IMR-90 (cell line): ENCODE measurements around the gene CTAG2.

Source experiments
- BHLHE40 ChIP-seq: fragments of 150-350 bp; IDR thresholded peaks from 2 replicates; pipeline ENCODE4 v1.6.1; 2016; ENCODE audit warnings: mild to moderate bottlenecking, low read depth, low read length
- CEBPB ChIP-seq: IDR thresholded peaks from 2 replicates; pipeline ENCODE4 v1.6.1; 2012; ENCODE audit warnings: low read depth, low read length, improper control_type of control experiment
- CTCF ChIP-seq: conservative IDR thresholded peaks from 2 replicates; pipeline ENCODE4 v1.5.1; 2012; ENCODE audit warnings: mild to moderate bottlenecking, low read depth, low read length, improper control_type of control experiment
- ELK1 ChIP-seq: fragments of 150-350 bp; IDR thresholded peaks from 2 replicates; pipeline ENCODE4 v1.6.1; 2016; ENCODE audit warnings: low read depth, mild to moderate bottlenecking, low read length, moderate library complexity, borderline replicate concordance
- MAFK ChIP-seq: IDR thresholded peaks from 2 replicates; pipeline ENCODE4 v1.6.1; 2012; ENCODE audit warnings: low read depth, low read length, improper control_type of control experiment
- MAZ ChIP-seq: IDR thresholded peaks from 2 replicates; pipeline ENCODE4 v1.6.1; 2012; ENCODE audit warnings: low read depth, mild to moderate bottlenecking, low read length, improper control_type of control experiment, moderate library complexity, borderline replicate concordance
- MXI1 ChIP-seq: IDR thresholded peaks from 2 replicates; pipeline ENCODE4 v1.6.1; 2012; ENCODE audit warnings: low read depth, mild to moderate bottlenecking, low read length, moderate library complexity, borderline replicate concordance
- POLR2A ChIP-seq: IDR thresholded peaks from 2 replicates; pipeline ENCODE4 v1.6.1; 2012; ENCODE audit warnings: mild to moderate bottlenecking, low read depth, low read length
- RAD21 ChIP-seq: IDR thresholded peaks from 2 replicates; pipeline ENCODE4 v1.6.1; 2012; ENCODE audit warnings: low read length, improper control_type of control experiment
- RFX5 ChIP-seq: IDR thresholded peaks from 2 replicates; pipeline ENCODE4 v1.8.0; 2012; ENCODE audit warnings: low read depth, mild to moderate bottlenecking, low read length, moderate library complexity
- SMC3 ChIP-seq: fragments of 150-350 bp; IDR thresholded peaks from 2 replicates; pipeline ENCODE4 v1.6.1; 2016; ENCODE audit warnings: low read depth, mild to moderate bottlenecking, antibody characterized with exemption, low read length, moderate library complexity
- USF2 ChIP-seq: fragments of 150-350 bp; IDR thresholded peaks from 2 replicates; pipeline ENCODE4 v1.6.1; 2017; ENCODE audit warnings: mild to moderate bottlenecking, antibody characterized with exemption, low read length, low read depth

GRCh38 chrX:154654372-154654771 is 993 bp upstream of the CTAG2 start:
- TF ChIP-seq POLR2A (no peak), CTCF (no peak), USF2 (no peak), MXI1 (no peak), MAZ (no peak), CEBPB (no peak), BHLHE40 (no peak), SMC3 (no peak), ELK1 (no peak), MAFK (no peak), RAD21 (no peak), RFX5 (no peak)
